ENCODE results near the gene FAAP24.

- TF ChIP-seq CTCF (IDR thresholded peaks at IDR 0.05) (no peak), POLR2A (IDR thresholded peaks at IDR 0.05) (no peak)
Measured at GRCh38 chr19:33005440-33005839, 33.4 kb downstream of the FAAP24 start.

Data from esophagus squamous epithelium (tissue), 4 donors.